NCI-H748 (cell line): ENCODE data around the gene CCNE1.

Experiments used
- DNase-seq: peaks from one replicate; lab custom pipeline; 2025; ENCODE audit not compliant: unreplicated experiment; lab: John Stamatoyannopoulos, UW

Gene CCNE1

DNA sequence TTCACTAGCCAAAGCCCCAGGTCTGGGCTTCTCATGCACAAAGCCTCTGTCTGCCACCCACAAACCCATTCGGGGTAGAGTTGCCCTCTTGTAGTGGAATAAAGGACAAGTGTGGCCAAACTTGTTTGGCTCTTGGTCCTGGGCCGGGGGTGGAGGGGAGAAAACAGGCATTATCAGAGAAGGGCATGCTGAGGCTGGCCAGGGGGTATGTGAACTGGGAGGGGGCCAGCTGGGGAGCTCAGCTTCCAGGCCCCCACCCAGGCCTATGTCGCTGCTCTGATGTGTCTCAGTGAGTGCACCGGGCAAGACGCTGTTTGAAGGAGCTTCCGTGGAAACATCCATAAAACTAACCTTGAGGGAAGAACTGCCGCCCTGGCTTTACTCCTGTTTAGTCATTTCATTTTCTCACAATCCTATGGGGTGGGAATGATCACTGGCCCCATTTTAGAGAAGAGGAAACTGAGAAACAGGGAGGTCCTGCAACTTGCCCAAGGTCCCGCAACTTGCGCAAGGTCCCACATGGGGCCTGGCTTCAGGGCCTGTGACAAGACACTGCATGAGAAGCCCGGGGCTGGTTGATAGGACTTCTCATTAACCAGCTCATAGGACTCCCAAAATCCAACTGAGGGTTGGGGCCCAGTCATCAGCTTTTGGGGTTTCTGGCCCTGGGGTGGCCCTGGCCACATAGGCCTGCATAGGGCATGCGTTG, 30.8 kb downstream of the CCNE1 start:
- DNase-seq, result no peak

- no peak for DNase-seq
These were observed 31.6 kb downstream of the CCNE1 start for GRCh38 chr19:29843180-29844051.

DNA sequence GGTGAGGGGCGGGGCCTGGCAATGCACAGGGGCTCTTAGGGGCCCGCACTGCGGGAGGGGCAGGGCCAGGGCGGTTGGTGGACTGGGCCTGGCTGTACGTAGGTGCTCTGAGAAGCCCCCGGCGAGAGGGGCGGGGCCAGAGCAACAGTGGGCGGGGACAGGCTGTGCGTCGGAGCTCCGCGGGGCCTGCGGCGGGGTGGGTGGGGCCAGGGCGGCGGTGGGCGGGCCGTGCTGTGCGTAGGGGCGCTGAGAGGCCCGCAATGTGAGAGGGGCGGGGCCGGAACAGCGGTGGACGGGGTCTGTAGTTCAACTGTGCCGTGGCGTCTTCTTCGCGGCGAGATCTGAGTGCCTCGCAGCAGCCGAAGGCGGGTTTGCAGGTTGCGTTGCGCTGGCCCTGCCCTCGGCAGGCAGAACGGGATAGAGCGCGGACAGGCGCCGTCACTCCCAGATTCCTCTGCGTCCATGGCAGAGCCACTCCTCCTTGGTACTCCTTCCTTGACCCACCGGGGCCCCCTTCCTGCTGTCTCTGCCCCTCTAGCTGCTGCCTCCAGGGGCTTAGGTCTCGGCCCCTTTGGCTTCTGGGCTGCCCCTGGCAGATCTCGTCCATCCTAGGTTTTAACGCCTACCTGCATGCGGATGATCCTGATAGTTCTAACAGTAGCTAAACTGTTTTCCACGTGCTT, 33.2 kb downstream of the CCNE1 start:
- peak; percentile 95 for DNase-seq

GRCh38 chr19:29845574-29846176, 33.9 kb downstream of the CCNE1 start:
- DNase-seq, result peak; percentile 65

- no peak for DNase-seq
These were observed 37.4 kb downstream of the CCNE1 start for GRCh38 chr19:29849208-29849607.

- DNase-seq, result no peak
These were observed 38.7 kb downstream of the CCNE1 start for GRCh38 chr19:29850482-29850881.

DNA sequence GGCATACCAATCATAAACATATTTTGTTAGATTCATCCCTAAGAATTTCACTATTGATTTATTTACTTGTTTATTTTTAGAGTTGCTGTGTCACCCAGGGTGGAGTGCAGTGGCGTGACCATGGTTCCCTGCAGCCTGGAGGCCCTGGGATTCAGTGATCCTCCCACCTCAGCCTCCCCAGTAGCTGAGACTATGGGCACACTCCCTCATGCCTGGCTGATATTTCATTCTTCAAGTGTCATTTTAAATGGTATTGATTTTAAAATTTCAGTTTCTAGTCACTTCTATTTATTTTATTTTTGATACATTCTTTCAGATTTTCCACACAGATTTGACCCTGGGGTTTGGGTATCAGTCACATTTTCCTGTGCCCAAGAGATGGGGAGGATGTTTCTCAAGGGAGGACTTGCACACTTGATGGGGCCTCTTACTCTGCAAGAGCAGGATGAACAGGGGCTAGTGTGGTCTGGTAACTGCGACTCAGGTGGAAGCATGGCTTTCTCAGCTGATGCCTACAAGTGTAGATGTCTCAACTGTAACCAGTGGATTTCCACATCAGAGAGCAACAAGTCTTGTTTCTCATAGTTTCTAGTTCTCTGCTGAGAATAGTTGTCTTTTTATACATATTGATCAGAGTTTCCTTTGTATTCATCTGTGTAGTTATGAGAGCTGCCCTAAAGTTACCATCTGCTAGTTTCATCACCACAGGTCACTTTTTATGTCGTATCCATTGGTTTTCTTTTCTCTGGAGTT, 40.2 kb downstream of the CCNE1 start:
- DNase-seq, result no peak

DNA sequence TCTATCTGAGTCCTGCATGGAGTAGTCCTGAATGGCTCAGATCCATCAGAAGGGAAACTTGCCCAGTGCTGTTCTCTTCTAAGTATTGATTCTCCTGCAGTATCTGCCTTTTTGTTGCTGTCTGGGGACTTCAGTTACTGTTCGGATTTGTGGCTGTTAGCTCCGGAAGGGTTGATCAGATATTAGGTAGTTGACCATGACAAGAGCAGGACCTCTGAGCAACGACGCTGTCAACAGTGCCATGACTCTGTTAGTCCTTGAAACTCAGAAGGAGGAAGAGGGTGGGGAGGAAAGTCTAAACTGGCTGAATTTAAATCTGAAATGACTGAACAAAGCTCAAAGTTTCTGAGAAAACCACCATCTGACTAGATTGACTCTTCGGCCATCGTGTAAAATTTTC, 42.2 kb downstream of the CCNE1 start:
- no peak for DNase-seq

- DNase-seq, result no peak
These were observed 43.3 kb downstream of the CCNE1 start for GRCh38 chr19:29855087-29855486.

DNA sequence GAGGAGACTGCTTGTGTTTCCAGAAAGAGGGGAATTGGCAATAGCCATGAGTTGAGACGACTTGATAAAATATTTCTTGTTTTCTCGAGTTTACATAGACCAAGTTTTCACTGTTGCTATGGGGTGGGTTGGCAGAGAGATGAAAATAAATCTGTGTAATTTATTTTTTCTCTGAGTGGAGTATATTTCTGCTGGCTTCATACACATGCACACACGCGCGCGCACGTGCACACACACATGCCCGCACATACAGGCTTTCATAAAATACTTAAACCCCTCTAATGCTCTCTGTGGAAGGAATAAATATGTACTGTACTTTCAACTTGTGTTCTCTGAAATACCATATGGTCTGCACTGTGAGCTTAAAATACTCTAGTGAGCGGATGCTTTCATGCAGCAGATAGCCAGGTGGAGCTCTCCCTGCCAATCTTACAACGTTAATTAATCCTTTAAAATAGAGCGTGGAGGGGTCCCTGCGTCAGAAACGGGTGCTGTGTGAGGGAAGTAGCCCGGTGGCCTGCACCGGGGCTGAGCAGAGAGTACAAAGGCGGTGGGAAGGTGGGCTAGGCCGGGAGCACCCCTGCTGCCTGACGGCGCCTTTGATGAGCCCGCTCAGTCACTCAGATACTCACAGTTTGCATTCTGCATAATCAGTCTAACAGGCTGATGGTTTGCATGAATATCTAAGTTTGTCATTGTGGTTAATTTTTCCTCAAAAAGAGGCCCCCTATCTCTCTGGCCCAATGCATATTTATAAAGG, 44.1 kb downstream of the CCNE1 start:
- DNase-seq, result no peak

DNA sequence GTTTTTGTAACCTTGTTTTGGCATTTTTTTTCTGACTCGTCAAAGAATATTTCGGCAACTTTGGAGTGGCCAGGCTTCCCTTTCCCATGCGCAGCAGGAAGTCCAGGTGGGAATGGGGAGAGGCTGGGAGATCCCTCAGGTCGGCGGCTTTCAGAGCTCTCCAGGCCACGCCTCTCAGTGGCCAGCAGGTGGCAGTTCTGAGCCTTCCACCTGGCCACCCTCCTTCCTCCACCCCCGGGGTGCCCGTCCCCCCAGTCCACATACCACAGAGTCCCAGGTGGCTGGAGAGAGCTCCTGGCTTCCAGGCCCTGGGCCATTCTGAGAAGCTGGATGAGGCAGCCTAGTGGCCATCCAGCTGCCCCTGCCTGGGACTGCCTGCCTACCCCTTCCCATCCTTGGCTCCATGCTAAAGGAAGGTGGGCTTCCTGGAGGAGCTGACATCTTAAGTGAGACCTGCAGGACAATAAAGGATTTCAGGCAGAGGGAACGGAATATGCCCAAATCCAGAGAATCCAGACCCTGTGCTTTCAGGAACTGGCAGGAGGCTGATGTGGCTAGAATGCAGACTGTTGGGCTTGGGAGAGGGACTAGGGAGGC, 46.3 kb downstream of the CCNE1 start:
- DNase-seq, result peak; percentile 60

DNA sequence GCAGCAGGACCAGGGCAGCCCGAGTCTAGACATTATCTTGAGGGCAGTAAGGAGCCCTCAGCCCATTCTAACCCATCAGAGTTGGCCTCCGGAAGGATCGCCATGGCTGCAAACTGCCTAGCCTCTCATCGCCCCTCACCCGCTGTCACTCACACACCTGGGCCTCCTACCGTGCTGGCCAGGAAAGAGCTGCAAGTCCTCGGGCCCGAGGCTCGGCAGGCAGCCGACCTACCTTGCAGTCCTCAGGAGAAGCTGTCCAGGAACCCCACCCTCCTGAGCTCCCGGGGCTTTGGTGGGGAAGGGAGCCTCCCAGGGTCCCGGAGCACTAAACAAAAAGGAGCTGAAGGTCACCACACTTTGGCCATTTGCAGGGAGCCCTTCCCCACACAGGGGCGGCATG, 46.8 kb downstream of the CCNE1 start:
- DNase-seq, result no peak

GRCh38 chr19:29860492-29860891, 48.7 kb downstream of the CCNE1 start:
- no peak for DNase-seq

DNA sequence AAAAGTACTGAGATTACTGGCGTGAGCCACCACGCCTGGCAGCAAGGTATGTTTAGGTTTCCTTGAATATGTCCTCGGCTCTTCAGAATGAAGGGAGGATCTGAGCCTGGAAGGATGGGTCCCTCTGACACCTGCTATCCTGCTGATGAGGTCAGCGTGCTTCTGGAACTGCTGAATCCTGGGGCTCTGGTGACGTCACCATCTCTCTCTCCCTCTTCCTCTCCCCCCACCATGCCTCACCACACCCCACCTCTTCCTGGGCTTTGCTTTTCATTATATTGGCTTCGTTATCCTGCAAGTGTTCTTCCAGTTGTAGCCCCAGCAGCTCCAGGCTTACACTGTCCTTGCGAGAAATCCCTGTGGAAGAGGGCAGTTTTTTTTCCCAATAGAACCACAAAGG, 49.8 kb downstream of the CCNE1 start:
- no peak for DNase-seq

- no peak for DNase-seq
These were observed 54.2 kb downstream of the CCNE1 start for GRCh38 chr19:29866011-29866410.

DNA sequence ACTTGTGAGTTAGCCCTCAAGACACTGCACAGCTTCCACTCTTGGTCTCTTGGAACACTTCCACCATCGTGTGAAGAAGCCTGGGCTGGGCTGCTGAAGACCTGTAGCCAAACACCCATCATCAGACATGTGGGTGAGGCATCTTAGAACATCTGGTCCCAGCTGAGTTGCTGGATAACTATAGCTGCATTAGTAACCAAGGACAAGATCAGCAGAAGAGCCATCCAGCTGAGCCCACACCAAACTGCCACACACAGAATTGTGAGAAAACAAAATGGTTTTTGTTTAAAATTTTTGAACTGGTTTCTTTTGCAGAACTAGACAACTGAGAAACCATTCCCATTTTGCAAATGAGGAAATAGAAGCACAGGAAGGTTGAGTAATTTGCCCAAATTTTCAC, 56.2 kb downstream of the CCNE1 start:
- DNase-seq, result no peak

DNA sequence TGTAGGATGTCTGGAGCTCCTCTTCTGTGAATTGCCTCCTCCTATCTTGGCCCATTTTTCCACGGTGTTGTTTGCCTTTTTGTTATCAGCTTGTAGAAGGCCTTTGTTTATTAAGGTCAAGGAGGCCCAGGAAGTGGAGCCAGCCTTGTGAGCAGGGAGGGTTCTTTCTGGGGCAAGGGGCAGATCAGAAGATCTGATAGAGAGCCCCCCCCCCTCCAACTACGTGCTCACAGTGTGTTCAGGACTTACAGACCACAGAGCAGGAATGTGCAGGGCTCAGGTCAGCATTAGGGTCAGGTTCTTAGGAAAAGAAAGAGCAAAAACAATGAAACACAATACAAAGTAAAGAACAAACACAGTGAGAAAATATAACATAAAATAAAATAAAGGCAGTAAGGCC, 59.4 kb downstream of the CCNE1 start:
- DNase-seq, result no peak

- DNase-seq, result no peak
These were observed 60.5 kb downstream of the CCNE1 start for GRCh38 chr19:29872224-29872731.

- peak; percentile 54 for DNase-seq
These were observed 61.4 kb downstream of the CCNE1 start for GRCh38 chr19:29873024-29873800.
